ENCODE results near the gene RASGEF1C. TPM values are rescaled to one million over a fixed set of nuclear protein-coding genes. Genes with fewer than 3 reads are reported as not detected.

Gene RASGEF1C
- total and polyA plus RNA-seq, 8 donors, result 0.09 to 0.38 TPM; not detected in 6

DNA sequence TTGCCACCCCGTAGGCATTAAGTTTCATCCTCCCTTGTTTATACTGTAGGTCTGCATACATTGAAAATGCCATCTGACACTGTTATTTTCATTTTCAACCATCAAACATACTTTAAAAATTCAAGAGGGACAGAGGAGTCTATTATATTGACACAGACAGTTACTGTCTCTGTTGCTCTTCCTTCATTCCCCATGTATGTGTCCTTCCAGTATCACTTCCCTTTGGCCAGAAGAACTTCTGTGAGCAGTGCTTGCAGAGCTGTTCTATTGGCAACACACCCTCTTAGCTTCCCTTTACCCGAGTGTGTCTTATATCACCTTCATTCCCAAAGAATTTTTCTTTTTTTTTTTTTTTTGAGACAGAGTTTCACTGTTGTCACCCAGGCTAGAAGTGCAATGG, 42.8 kb downstream of the RASGEF1C start:
- TF ChIP-seq, protein P1, sequence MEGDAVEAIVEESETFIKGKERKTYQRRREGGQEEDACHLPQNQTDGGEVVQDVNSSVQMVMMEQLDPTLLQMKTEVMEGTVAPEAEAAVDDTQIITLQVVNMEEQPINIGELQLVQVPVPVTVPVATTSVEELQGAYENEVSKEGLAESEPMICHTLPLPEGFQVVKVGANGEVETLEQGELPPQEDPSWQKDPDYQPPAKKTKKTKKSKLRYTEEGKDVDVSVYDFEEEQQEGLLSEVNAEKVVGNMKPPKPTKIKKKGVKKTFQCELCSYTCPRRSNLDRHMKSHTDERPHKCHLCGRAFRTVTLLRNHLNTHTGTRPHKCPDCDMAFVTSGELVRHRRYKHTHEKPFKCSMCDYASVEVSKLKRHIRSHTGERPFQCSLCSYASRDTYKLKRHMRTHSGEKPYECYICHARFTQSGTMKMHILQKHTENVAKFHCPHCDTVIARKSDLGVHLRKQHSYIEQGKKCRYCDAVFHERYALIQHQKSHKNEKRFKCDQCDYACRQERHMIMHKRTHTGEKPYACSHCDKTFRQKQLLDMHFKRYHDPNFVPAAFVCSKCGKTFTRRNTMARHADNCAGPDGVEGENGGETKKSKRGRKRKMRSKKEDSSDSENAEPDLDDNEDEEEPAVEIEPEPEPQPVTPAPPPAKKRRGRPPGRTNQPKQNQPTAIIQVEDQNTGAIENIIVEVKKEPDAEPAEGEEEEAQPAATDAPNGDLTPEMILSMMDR (IDR thresholded peaks at IDR 0.05), result no peak
- Histone ChIP-seq H3K27ac (no peak overlapping the region), H3K9me3 (no peaks in the 10 kb centered on the region), H3K4me3 (no peak overlapping the region), H3K27me3 (no peaks in the 10 kb centered on the region), H3K4me1 (no peaks in the 10 kb centered on the region), H3K36me3 (no peaks in the 10 kb centered on the region)
- FAIRE-seq, result no peak
- no peak for DNase-seq
- intact Hi-C loops (cut with DNase I), result no loop called here
- WGBS, 2 donors, result 61 to 78% methylated on average over 2 of the region's 2 CpGs
- peak in 1 of 4 donors; percentile 46 for ATAC-seq

DNA sequence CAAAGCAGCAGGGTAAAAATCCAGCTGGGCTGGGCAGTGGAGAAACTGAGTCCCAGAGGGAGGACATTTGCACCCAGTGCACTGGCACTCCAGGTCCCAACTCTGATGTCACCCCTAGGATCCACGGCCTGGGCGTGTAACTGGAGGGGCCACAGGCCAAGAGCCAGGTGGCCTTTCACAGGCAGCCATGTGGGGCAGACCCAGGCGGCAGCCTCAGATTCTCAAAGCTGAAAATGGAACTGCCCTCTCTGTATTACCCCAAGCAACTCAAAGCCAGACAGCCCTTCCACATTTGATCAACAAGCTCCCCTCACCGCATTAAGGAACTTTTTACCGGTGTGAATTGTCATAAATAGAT, 46.7 kb downstream of the RASGEF1C start:
- H3K27me3 ChIP-seq, result no peaks in the 10 kb centered on the region
- no peak overlapping the region for H3K27ac ChIP-seq
- no peak for FAIRE-seq
- no peak overlapping the region for H3K4me3 ChIP-seq
- H3K36me3 ChIP-seq, result no peaks in the 10 kb centered on the region
- intact Hi-C loops (cut with DNase I), result no loop called here
- DNase-seq, result no peak
- TF ChIP-seq, protein P1 (IDR thresholded peaks at IDR 0.05), result no peak
- 76 to 81% methylated on average over 5 of the region's 5 CpGs for WGBS, 2 donors
- no peaks in the 10 kb centered on the region for H3K4me1 ChIP-seq
- no peaks in the 10 kb centered on the region for H3K9me3 ChIP-seq
- no peak for ATAC-seq

DNA sequence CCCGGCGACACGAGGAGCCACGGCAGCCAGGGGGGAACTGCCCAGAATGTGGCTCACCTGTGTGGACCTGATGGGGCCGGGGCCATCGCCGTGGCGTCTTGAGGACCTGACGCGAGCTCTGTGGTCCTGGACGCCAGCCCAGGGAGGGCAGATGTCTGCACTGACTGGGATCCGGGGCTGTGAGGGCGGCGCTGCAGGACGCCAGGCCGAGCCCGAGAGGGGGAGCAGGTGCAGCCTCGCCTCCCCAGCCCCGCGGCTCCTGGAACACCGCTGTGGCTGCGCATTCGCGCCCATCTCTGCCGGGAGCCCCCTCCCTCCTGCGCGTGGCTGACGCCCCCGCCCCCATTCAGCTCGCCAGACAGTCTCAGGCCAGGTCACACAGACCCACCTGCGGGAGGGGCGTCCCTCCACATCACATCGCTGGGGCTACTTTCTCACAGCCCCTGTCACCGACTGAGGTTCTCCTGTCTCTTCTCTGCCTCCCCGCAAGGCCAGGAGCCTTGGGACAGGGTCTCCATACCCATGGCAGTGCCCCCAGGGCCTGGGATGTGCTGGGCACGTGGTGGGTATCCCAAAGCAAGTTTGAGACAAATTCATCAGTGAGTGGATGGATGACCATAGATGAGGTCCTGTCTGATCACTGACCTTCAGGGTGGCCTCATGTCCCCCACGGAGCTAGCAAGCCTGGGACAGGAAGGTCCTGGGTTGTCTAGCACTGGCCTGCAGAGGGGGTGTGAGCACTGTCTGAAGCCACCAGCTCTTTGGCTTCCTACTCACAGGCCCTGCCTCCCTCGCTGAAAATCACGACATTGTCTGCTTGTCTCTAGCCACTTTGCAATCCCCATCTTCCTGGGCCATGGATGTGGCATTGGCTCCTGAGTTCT, 47.3 kb downstream of the RASGEF1C start:
- H3K4me1 ChIP-seq, result no peaks in the 10 kb centered on the region
- H3K36me3 ChIP-seq, result no peaks in the 10 kb centered on the region
- no peak overlapping the region for H3K27ac ChIP-seq
- intact Hi-C loops (cut with DNase I), result no loop called here
- no peak overlapping the region for H3K4me3 ChIP-seq
- 24 to 46% methylated on average over 30 to 39 of the region's 39 CpGs for WGBS, 2 donors
- peak in 1 of 6 donors; percentile 52 for DNase-seq
- FAIRE-seq, result no peak
- H3K9me3 ChIP-seq, result no peaks in the 10 kb centered on the region
- ATAC-seq, result peak in 2 of 4 donors; percentile 23 to 61
- H3K27me3 ChIP-seq, result no peaks in the 10 kb centered on the region
- TF ChIP-seq, protein P1 (IDR thresholded peaks at IDR 0.05), result no peak

DNA sequence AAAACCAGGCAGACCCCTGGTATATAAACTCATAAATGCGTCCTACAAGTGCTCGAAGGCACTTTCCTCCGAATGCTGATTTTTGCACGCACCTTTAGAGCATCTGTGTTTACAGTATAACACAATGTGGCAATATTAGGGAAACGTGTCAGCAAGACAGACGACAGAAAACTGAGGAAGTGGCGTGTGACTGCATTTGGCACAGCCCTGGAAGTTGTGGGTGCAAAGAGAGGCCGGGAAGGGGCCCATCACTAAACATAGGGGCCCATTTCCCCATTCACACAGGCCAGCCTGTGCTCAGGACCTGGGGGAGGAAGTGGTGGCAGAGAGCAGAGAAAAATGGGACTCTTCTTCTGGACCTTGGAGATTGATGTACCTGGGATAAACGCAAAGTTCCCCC, 48.2 kb downstream of the RASGEF1C start:
- H3K4me3 ChIP-seq, result no peak overlapping the region
- DNase-seq (no peak), ATAC-seq (peak in 2 of 4 donors; percentile 41 to 70), FAIRE-seq (no peak)
- 57 to 68% methylated on average over 9 of the region's 9 CpGs for WGBS, 2 donors
- TF ChIP-seq, protein P1 (IDR thresholded peaks at IDR 0.05), result no peak
- no peak overlapping the region for H3K27ac ChIP-seq
- intact Hi-C loops (cut with DNase I), result no loop called here
- H3K36me3 ChIP-seq, result no peaks in the 10 kb centered on the region
- H3K27me3 ChIP-seq, result no peaks in the 10 kb centered on the region
- H3K4me1 ChIP-seq, result no peaks in the 10 kb centered on the region
- no peaks in the 10 kb centered on the region for H3K9me3 ChIP-seq

DNA sequence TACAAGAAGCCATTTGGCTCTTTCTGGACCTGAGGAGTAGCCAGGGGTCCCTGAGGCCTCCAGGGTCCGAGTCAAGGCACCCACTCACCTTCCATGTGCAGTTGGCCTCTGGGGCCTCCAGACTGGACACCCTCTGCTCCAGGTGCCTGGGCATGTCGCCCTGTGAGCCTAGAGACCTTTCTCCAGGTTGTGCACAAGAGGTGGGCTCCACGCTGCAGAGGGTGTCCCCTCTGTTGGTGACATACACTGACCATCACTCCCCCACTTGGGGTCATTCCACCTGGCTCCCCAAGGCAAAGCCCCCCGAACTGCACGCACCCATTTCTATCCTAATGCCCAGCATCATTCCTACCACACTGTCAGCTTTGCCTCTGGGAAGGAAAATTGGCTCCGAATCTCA, 48.8 kb downstream of the RASGEF1C start:
- no peaks in the 10 kb centered on the region for H3K4me1 ChIP-seq
- no peaks in the 10 kb centered on the region for H3K36me3 ChIP-seq
- intact Hi-C loops (cut with DNase I), result no loop called here
- no peak overlapping the region for H3K4me3 ChIP-seq
- H3K27ac ChIP-seq, result no peak overlapping the region
- 68 to 77% methylated on average over 6 of the region's 6 CpGs for WGBS, 2 donors
- no peaks in the 10 kb centered on the region for H3K27me3 ChIP-seq
- DNase-seq (no peak), FAIRE-seq (no peak), ATAC-seq (no peak)
- TF ChIP-seq, protein P1 (IDR thresholded peaks at IDR 0.05), result no peak
- no peaks in the 10 kb centered on the region for H3K9me3 ChIP-seq
